GM19035 (cell line): ENCODE data around the gene PLA2G2C.

ENCODE experiments used
- ATAC-seq: cut with Tn5 transposase; IDR thresholded peaks from one replicate; pipeline ENCODE4 v1.9.1; 2021; ENCODE audit not compliant: unreplicated experiment

PLA2G2C gene

GRCh38 chr1:20184997-20185833 lies 1.1 kb downstream of the PLA2G2C start:
- no peak for ATAC-seq

DNA sequence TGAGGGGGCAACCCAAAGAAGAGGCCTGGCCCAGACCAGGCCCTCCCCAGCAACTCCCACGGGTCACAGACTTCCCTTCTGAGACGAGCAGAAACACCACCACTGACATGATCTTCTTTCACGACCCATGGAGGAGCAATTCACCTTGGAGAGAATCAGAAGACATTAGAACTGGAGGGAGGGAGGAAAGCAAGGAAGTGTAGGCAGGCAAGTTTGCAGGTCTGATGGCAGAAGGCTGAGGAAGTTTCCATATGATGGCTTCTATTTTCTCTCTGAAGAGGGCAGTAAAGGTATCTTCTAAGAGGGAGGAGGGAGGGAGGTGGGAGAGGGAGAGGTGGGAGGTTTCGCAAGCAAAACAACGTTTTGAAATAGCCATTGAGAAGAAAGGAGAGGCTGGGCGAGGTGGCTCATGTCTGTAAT lies 1.8 kb downstream of the PLA2G2C start:
- no peak for ATAC-seq

DNA sequence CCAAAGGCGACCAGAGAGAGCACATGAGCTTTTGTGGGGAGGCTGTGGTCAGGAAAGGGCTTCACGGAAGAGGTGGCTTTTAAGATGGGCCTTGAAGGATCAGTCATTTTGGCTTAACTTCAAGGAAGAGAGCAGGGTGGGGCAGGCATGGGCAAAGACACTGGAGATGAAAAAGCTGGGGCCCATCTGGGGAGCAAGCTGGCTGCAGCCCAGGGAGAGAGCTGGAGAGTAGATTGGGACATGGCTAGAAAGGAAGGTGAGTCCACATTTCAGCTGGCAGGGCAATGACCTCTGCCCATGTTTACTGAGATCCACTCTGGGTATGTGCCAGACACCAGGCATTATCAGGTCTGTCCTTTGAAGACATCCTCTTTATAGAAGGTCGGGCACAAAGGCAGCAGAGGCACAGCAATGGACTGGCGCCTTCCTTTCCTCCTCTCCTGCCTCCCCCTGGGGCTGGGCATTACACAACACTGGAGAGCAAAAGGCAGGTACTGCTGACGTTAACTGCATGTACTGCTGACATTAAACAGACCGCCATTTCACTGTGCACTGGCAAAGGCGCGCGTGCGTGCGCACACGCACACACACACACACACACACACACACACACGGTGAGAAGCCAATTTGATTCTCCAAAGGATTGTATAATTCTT lies 2.6 kb downstream of the PLA2G2C start:
- no peak for ATAC-seq

- ATAC-seq, result no peak
These were observed 3.3 kb downstream of the PLA2G2C start for GRCh38 chr1:20183035-20183434.

GRCh38 chr1:20182415-20182814 lies 3.9 kb downstream of the PLA2G2C start:
- no peak for ATAC-seq

DNA sequence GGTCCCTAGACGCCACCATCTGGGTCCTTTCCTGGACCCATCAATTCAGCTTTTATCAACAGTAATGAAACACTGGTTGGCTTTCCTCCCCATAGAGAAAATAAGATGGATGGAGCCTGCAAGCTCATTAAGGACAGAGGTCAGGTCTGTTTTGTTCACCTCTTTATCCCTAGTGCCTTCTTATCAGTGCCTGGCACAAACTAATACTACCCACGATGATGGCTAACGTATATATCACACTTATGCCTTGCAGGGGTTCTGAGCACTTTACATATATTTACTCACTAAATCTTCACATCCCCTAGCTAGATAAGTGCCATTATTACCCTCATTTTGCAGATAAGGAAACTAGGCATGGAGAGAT lies 5.5 kb downstream of the PLA2G2C start:
- no peak for ATAC-seq

GRCh38 chr1:20180129-20180843 lies 6.0 kb downstream of the PLA2G2C start:
- no peak for ATAC-seq

- no peak for ATAC-seq
These were observed 6.8 kb downstream of the PLA2G2C start for GRCh38 chr1:20179371-20180128.

DNA sequence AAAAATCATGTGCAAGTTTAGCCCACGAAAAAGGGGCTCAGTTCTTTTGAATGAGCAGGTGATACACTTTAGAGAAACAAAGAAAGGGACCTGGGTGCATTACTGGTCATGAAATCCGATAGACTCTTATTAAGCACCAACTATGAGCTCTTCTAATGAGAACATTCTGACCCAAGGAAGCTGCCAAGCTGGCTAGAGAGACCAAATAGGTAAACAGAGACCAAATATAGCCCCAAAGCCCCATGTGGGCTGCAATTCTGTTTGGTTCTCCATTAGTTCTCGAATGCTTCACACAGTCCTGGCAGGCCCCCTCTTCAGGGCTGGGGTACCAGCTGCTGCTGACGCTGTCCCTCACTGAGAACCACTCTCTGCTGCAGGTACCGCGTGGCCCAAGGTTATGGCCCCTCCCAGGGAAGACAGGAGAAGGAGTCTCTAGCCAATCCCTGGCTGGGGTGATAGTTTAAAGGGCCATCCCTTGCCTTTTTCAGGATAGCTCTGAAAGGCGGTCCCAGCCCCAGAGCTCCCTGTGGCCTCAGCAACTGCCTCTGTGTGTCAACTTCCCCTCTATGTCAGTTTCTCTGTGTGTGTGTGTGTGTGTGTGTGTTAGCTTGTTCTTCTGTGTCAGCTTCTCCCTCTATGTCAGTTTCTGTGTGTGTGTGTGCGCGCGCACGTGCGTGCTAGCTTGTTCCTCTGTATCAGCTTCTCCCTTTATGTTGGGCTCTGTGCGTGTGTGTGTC lies 7.5 kb downstream of the PLA2G2C start:
- no peak for ATAC-seq

DNA sequence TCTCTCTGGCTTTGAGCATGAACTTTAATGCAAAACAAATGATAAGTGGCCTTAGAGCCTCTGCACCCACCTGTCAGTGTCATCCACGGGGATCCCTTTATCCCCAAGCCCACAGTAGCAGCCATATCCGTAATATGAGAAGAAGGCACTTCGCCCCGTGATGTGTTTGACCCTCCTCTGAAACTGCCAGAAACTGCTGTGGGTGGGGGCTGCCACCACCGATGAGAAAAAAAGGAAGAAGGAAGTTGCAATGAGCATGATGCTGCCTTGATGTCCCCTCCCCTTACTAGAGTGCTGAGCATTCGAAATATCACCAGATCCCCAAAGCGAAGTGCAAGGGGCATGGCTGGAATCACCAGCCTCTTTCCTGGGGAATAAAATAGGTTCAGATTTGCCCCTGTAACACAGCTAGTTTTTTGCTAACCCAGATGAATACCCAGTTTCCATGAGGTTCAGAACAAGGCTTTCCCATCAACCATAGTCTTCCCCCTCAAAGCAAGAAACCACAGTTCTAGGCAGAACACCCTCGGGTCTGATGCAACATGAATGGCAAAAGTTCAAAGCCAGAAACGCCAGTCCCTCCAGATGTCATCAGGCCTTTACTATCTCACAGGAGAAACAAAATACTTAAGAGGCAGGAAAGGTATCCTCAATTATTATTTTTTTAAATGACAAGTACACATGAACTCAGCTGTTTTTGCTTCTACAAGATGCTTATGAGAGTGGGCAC lies 11.2 kb downstream of the PLA2G2C start:
- no peak for ATAC-seq

DNA sequence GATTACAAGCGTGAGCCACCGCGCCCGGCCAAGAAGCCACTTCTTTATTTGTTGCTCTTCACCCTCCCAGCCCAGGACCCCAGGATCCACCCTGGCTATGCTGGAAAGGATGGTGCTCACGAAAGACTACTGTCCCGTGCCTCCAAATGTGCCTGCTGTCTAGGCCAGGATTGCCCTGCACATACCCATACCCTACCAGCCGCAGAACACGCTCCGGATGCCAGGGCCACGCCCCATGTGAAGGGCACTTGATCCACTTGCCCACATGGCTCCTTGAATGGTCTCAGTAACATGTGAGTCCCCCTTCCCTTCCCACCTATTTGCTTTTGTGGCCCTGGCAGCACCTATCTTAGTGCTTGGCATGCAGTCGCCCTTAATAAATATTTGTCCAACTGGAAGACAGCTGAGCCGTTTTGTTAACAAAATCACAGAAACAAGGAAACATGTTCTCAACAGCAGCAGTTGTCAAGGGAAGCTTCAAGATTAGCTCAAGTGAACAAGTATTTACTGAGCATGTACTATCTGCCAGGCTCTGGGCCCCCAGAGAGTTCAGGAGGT lies 14.2 kb downstream of the PLA2G2C start:
- no peak for ATAC-seq

DNA sequence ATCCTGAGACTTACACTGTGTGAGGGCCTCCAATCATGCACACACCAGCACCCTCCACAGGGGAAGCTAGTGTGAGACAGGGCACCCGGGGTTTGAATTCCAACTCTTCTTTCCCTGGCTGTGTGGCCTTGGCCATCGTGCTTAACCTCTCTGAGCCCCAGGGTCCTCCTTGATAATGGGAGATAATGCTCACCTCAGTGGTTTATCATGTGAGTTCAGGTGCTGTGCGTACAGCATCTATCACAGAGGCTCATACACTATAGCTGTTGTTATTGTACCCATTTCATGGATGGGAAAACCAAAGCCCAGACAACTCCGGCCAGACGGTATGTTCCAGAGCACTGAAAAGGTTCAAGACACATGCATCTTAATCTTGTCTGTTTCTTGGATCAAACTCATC lies 16.4 kb downstream of the PLA2G2C start:
- no peak for ATAC-seq

- no peak for ATAC-seq
These were observed 17.5 kb downstream of the PLA2G2C start for GRCh38 chr1:20168564-20169491.

- ATAC-seq, result no peak
These were observed 19.2 kb downstream of the PLA2G2C start for GRCh38 chr1:20167126-20167525.

- ATAC-seq, result no peak
These were observed 20.3 kb downstream of the PLA2G2C start for GRCh38 chr1:20166051-20166450.

GRCh38 chr1:20165522-20165951 lies 20.8 kb downstream of the PLA2G2C start:
- ATAC-seq, result no peak

DNA sequence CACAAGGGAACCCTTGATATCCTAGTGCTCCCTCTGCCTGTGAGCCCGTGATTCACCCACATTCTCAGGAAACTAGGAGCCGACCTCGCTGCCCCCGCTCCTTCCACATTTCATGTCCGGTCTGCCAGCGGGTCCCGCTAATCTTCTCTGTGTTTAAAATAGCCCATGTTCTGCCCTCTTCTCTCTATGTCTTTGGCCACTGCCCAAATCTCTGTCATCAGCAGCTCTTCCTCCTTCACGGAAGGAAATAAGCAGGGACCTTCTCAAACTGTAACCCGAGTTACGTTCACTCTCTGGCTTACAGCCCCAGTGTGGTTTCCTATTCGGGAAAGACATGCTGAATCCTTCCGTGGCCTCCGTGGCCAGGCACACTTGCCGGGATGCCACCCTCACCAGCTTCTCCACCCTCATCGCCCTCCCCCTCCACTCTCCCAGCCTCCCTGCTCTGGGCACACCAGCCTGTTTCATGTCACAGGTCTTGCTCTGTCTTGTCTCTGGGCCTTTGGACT lies 21.6 kb downstream of the PLA2G2C start:
- no peak for ATAC-seq

GRCh38 chr1:20160034-20160433 lies 26.3 kb downstream of the PLA2G2C start:
- ATAC-seq, result no peak
